DMS53 treated with DMSO at 0.1 percent for 48 hours (cell line): ENCODE data around the gene GRM5.
"Not testable (repeated sequence)": the region's sequence is repeated elsewhere in the genome, so short reads cannot be mapped to it uniquely, and the experiment has no call there.

ENCODE experiments used
- DNase-seq: peaks from one replicate; lab custom pipeline; 2025; ENCODE audit not compliant: unreplicated experiment; lab: John Stamatoyannopoulos, UW

Gene GRM5

DNA sequence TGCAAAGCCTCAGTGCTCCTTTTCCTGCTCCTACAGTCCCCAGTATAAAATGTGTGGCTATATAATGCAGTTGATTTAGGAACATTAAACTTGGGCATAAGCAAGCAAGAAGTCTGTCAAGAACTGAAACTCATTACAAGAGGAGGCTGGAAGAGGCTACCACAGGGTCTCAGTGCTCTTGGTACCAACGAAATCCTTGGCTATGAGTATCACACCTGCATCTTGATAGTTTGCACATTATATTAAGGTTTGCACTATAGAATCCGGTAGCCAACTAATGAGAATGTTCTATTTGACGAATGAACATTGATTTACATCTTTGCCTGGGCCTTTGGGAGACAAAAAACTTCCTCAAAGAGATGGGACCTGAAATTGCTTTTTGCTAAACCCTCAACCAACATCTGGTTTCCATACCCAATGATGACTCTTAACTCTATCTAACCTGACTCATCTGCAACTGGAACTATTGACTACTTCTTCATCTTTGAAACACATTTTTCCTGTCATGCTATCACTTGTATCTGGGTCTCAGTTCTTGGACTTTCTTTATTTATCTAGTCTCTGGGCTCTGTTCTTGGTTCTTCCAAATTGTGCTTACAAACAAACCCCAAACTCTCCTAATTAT is 521.0 kb downstream of the GRM5 start:
- DNase-seq, result no peak

DNA sequence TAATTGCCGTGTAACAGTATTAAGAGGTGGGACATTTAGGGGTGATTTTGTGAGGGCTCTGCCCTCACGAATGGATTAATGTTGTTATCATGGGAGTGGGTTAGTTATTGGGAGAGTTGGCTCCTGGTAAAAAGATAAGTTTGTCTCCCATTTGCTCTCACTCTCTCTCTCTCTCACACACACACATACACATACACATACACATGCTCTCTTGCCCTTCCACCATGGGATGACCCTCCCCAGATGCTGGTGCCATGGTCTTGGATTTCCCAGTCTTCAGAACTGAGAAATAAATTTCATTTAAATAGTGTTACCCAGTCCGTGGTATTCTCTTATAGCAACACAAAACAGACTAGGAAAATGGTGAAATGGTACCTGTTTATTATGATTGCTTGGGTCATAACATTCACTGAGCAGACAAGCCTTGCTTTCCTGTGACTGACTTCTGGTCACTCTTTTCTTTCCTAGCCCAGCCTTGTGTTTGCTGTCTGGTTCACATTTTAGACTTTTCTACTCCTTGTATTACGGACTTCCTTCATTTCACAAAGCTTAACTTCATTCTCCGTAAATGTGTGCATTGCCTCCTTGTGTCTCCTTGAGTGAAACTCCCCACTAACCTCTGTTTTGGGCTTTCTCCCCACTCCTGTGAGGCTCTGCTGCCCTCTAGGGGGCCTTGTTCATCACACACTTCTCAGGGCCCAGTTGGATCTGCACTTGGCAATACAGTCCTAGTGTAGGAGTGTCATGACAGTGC is 521.7 kb downstream of the GRM5 start:
- peak; percentile 86 for DNase-seq

DNA sequence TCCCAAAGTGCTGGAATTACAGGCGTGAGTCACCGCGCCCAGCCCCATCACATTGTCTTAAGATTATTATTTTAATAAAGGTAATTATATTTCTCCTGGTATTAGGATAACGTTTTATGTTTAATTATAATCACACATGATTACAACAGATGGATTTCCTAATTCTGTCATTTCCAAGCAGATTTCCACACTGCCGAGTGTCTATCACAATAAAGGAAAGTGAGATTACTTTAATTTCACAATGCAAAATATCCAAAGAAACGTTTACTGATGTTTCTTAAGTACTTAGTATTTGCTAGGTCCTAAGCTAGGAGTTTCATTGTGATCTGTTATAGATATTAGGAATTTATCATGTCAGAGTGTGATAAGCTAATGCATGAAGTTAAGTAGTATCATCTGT is 524.8 kb downstream of the GRM5 start:
- DNase-seq, result no peak

DNA sequence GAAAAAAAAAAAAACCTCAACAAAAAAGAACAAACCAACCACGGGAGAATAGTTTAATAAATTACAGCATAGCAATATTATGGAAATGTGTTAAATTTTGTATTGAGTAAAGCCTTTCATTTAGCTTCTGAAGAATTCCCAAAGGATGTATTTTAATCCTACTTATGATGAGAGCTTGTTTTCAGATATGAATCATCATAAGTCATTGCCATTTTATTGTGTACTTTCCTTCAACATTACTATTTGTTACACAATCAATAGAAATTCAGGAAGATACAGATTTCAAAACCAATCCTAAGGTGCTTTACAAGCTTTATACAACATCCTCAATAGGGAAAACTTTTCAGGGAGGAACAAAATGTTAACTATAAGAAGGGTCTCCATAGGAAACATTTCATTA is 527.7 kb downstream of the GRM5 start:
- DNase-seq, result peak; percentile 39

DNA sequence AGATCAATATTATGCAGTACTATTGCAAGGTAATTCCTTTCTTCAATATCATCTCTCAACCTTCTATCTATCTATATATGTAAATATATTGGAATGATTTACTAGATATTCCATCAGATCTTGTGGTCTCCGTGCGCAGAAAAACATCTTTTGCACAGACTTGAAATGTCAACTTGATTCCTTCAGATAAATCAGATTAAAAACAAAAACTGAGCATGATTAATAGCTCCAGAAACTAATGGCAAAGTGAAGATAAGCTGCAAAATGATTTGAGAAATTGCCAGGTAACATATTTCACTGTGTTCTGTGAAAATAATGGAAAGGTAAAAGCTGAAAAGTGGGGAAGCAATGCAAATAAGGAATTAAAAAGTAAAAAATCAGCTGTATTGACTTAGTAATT is 528.2 kb downstream of the GRM5 start:
- DNase-seq, result no peak

DNA sequence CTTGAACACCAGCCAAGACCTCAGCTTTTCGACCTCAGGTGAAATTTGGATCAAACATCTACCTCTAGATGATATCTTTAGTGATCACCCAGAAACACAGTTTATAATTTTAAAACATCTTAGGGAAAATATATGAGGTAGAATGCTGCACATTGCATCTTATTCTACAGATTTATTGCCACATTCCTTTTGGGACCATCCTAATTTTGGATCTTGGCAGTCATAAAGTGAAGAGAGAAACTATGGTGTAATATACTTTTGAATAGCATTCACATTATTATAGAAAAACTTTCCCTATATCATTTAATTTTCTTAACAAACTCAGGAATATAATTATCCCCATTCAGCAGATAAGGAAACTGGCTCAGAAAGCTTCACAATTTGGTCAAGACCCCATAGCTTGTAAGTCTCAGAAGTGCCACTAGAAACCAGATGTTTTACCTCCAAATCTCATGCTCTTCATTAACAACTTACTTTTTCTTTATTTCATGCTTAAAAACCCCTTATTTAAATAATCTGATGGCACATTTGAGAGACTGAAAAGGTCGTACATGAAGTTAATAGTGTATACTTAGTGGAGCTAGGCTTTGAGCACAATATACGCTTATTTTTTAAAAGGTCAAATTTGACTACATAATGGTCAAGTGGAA is 529.0 kb downstream of the GRM5 start:
- DNase-seq, result no peak

DNA sequence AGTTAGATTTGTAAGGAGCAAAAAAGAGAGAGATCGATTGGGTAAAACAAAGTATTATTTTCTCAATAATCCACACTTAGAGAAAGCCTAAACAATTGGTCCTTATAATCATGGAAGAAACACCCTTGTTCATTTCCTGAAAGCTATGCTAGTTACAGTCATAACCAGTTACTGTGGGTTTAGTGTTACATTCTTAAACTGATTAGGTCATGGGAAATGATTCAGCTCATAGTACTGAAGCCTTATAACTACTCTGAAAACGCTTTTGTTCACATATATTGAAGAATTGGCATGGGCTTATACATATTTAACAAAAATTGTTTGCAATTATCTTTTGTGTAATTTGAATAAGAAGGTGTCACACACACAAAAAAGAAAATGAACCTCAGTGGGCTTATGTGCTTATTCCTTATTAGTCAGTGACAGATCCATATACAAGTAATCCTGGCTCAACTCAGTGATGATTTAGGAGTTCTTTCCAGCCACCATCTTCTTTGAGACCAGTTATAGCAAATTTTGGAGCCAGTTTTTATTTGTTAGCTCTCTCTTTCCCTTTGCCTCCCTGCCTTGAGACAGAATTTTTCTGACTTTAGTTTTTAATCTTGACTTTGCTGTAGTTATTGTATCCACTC is 529.8 kb downstream of the GRM5 start:
- DNase-seq, result peak; percentile 75

DNA sequence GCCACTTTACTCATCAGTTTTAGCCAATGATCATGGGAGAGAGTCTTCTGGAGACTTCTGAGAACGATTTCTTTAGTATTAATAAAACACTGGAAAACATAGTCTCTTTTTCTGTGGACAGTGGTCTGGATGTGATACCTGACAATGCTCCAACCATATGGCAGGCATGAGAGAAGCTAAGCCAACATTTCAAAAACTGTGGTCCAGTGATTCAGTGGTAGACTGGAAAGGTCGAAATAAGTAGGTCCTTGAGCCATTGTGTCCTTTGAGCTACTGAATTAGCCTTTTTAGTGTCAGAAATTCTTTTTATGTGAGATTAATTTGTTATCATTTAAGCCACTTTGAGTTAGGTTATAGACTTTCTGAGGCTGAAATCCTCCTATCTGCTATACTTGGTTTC is 530.5 kb downstream of the GRM5 start:
- no peak for DNase-seq

DNA sequence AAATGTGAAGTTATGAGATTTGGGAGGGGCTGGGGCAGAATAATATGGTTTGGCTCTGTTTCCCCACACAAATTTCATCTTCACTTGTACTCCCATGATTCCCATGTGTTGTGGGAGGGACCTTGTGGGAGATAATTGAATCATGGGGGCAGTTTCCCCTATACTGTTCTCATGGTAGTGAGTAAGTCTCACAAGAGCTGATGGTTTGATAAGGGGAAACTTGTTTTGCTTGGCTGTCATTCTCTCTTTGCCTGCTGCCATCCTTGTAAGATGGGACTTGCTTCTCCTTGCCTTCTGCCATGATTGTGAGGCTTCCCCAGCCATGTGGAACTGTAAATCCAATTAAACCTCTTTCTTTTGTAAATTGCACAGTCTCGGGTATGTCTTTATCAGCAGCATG is 531.1 kb downstream of the GRM5 start:
- DNase-seq, result not testable (repeated sequence)

DNA sequence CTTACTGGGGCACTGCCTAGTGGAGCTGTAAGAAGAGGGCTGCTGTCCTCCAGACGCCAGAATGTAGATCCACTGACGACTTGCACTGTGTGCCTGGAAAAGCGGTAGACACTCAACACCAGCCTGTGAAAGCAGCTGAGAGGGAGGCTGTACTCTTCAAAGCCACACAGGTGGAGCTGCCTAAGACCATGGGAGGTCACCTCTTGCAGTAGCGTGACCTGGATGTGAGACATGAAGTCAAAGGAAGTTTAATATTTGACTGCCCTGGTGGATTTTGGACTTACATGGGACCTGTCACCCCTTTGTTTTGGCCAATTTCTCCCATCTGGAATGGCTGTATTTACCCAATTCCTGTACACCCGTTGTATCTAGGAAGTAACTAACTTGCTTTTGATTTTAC is 531.6 kb downstream of the GRM5 start:
- DNase-seq, result no peak

DNA sequence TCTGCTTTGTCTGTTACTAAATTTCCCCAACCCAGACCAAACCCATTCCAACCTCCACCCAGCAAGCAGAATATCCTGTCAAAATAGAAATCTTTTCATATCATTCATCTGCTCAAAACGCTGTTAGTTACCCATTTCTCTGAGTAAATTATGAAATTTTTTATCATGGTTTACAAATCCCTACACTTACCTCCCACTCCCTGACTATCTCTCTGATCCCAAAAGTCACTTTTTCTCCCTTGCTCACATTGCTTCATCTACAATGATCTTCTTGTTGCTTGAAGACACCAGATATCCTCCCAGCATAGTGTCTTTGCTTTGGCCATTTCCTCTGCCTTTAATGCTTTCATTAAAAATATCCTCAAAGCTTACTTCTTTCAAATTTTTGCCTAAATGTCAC is 532.8 kb downstream of the GRM5 start:
- DNase-seq, result no peak

DNA sequence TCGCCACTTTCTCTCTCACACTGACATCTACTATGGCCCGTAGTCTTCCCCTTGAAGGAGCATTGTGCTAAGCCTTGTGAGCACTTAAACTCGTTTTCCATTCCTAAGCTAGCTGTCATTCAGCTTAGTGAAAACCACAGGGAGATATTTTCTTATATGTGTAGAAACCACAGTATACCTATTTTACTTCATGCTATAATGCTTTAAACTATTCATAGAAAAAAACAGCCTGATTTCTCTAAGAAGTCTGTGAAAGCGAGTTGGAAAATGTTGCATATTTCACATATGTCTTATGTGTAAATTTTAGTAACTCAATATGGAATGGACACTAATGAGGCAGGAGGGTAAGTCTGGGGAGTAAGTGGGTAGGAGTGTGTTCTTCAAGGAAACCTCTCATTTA is 534.0 kb downstream of the GRM5 start:
- DNase-seq, result no peak

DNA sequence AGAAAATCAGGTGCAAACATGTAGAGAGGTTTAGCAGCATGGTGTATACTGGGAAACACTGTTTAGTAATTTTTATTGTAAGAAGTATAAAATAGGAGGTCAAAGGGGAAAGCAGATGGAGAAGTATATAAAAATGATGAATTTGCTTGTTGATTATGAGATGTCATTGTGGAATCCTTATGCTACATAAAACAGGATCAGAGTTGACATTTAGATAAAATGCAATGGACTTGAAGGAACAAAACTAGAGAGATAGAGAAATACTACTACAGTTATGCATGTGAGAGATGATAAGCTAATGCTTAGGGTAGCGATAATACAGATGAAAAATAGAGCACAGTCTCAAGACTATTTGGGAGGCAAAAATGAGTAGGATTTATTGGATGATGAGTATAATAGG is 536.4 kb downstream of the GRM5 start:
- no peak for DNase-seq

DNA sequence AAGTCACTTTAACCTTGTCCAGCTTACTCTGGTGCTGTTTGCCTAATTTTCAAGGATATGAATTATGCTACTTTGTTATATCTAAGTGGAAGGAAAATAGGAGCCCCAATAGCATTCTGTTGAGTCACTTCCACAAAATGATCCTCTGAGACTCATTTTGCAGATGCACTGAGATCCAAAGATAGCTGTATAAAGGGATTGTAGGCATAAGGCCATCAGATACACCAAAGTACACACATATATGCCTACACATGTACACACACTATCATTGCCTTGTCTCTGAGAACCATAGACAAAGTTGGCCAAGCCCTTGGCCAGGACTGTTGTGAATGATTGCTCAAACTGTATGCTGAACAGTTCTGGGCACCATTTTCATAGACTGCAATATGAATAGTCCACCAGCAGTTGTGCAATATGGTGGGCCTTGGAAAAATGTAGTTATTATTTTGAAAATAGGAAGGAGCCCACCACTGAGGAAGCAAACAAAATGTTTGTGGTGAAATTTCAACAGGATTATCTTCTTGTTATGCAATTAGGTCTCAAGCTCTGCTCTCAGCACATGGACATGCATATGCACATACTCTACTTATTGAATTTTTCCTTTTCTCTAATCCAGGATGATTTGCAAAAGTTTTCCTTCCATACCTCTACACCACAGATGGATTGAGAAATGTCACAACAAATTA is 542.3 kb downstream of the GRM5 start:
- no peak for DNase-seq

DNA sequence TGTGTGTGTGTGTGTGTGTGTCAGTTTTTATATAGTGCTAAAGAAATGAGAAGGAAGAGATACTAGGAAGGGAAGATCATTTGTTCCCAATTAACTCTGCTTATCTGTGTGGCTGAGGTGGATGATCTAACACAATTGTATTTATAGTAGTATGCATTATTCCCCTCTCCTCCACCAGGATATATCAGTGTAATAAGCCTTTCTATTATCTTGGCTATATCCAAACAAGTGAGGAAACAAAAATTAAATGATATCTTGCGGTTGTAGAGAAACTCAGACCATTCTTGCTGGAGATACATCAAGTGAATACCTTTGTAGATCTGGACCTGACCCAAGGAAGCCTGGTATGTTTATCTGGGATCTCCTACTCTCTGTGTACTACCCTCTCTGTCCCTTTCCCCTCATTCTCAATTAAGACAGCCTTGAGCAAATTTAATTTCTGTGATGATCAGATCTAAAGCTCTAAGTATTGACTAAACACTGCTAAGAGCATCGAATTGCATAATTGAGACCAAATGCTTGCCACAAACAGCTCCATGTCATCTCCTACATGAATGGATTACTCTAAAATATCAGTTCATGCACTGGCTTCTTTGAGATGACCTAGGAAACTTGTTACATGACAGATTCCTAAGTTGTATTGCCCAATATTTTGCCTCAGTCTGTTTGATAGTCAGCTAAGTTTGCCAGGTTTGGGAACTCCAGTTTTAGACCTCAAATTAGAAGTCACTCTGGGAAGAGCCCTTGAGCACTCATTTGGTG is 543.0 kb downstream of the GRM5 start:
- no peak for DNase-seq

DNA sequence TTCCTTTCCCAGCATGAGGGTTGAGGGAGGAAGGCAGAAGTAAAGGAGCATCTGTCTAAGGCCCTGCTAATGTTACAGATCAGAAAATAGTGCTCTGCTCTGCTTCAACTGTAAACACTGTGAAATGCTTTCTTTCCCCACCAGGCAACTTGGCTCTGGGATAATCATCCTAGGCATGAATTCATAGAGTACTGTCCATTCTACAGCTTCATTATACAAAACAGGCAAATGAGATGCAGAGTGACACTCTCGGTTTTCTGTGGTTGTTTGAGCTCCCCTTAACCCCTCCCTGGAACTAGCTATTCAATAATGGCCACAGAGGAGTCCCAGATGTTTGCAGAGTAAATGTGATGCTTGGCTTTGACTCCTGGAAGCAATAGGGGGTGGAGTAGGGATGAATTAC is 544.0 kb downstream of the GRM5 start:
- DNase-seq, result no peak

DNA sequence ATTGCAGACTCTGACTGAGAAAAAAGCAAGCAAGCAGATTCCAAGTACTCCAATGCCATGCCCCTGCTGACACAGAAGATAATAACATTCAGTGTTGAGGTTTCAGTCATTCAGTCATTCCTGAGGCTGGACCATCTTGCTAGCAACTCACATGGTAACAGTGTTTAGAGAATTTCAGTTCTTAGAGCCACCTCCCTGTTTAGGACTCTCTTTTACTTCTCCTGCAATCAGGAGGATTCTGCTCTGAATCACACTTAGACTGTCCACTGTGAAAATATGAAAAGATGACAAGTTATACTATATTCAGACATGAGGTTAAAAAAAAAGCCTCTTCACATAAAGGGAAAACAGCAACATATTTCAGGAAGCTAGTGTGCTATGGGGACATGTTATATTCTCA is 544.4 kb downstream of the GRM5 start:
- no peak for DNase-seq

DNA sequence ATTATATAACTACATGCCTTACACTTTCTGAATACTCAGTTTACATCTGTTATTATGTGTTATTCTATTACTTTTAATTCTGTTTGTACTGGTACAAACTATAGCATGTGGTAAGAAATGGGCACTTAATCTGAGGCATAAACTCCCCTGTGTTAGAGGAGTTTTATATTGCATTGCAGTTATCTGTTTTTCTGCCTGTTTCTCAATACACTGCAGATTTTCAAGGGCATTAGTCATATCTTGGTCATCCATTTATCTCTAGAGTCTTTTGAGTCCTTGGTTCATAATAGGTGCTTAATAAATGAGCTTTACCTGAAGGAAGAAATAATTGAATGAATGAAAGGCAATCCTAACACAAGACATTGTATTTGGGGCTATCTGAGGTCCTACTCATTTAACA is 545.4 kb downstream of the GRM5 start:
- no peak for DNase-seq

DNA sequence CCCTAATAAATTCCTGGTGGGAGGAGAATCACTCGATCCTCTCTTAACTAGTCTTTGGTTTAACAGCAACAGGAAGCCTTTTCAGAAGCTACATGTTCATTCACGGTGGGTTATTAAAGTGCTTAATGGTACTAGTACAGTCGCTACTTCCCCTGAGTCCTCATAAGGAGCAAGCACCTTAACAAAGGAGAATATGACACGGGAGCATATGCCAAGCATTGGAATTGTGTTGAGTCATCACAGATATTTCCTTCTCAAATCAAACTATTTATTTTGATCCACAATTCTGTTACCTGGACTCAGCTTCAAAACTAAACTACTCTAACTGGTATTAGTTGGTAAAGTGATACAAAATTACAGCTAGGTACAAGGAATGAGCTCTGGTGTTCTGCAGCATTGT is 550.8 kb downstream of the GRM5 start:
- no peak for DNase-seq

DNA sequence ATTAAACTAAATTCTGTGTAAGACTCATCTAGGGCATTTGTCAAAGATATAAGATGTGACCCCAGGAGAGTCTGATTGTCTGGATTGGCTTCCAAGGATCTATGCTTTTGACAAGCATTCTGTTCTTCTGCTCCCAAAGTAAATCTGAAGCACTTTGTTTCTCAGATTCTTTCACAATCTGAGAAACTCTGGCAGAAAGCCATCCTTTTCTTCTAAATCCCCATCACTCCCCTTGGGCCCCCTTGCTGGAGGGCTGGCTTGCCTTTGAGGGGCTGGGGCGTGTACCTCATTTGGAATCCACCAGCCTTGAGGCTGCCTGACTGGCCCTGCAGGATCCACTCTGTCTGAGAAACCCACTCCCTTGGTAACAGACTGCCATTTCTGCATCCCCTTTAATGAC is 554.8 kb downstream of the GRM5 start:
- DNase-seq, result no peak
